Osteoblast (primary cell): ENCODE measurements around the gene ZC3H4. TPM values are rescaled to one million over a fixed set of nuclear protein-coding genes. Genes with fewer than 3 reads are reported as not detected.

ENCODE experiments used
- DNase-seq: peaks from one replicate; pipeline ENCODE4 v3.0.0; 2011; ENCODE audit warnings: low spot score, mixed read lengths; ENCODE audit not compliant: insufficient read length; ENCODE audit errors: missing footprints
- H2AFZ ChIP-seq: 2 replicates; pipeline ENCODE4 v1.6.0; 2011; ENCODE audit warnings: mild to moderate bottlenecking, low read length
- H3K27ac ChIP-seq: 2 replicates; pipeline ENCODE4 v1.5.1; 2011; ENCODE audit warnings: mild to moderate bottlenecking, low read depth, low read length, moderate library complexity
- H3K27me3 ChIP-seq: 2 replicates; pipeline ENCODE4 v1.6.0; 2012; ENCODE audit warnings: mild to moderate bottlenecking, control low read depth, inconsistent platforms, low read length, moderate library complexity; ENCODE audit not compliant: insufficient read depth
- H3K36me3 ChIP-seq: 2 replicates; pipeline ENCODE4 v1.5.1; 2011; ENCODE audit warnings: mild to moderate bottlenecking, low read length, control low read depth, moderate library complexity; ENCODE audit not compliant: insufficient read depth
- H3K4me1 ChIP-seq: 2 replicates; pipeline ENCODE4 v1.5.1; 2011; ENCODE audit warnings: mild to moderate bottlenecking, low read length, control low read depth, moderate library complexity; ENCODE audit not compliant: insufficient read depth
- H3K4me2 ChIP-seq: 2 replicates; pipeline ENCODE4 v1.6.0; 2011; ENCODE audit warnings: mild to moderate bottlenecking, low read length; ENCODE audit not compliant: insufficient read depth
- H3K4me3 ChIP-seq: fragments of 200-600 bp; sonication (generic); 3 replicates; pipeline ENCODE4 v1.5.1; 2012; ENCODE audit warnings: mild to moderate bottlenecking, low read length, inconsistent platforms; ENCODE audit not compliant: insufficient read depth
- H3K79me2 ChIP-seq: 2 replicates; pipeline ENCODE4 v1.6.0; 2012; ENCODE audit warnings: mild to moderate bottlenecking, low read length, control low read depth, inconsistent platforms; ENCODE audit not compliant: insufficient read depth
- H3K9me3 ChIP-seq: 2 replicates; pipeline ENCODE4 v1.5.1; 2011; ENCODE audit warnings: low read depth, low read length, control low read depth
- H4K20me1 ChIP-seq: 2 replicates; pipeline ENCODE4 v1.6.0; 2012; ENCODE audit warnings: mild to moderate bottlenecking, low read length, control low read depth; ENCODE audit not compliant: insufficient read depth
- CTCF ChIP-seq: IDR thresholded peaks from 2 replicates; pipeline ENCODE4 v1.5.1; 2011; ENCODE audit warnings: mild to moderate bottlenecking, low read depth, low read length, moderate library complexity; ENCODE audit errors: extremely low read depth
- total RNA-seq: library from RNA; depleted of rRNA; stranded (reverse); fragments of >200 nt; gene quantifications from 2 replicates; pipeline ENCODE4 v1.2.3, GENCODE V29; 2012

ZC3H4 gene
- total RNA-seq, 1 donor: 14.1 TPM

- Histone ChIP-seq H3K27ac (peak overlapping the region; percentile 68), H3K9me3 (no peaks in the 10 kb centered on the region), H3K27me3 (no peaks in the 10 kb centered on the region), H4K20me1 (peaks cover 25% of the 10 kb centered on the region), H3K4me3 (peak overlapping the region; percentile 93), H3K36me3 (peaks cover 14% of the 10 kb centered on the region), H3K4me2 (peak overlapping the region; percentile 88), H3K79me2 (peaks cover 44% of the 10 kb centered on the region), H2AFZ (peak overlapping the region; percentile 85), H3K4me1 (peaks cover 10% of the 10 kb centered on the region)
- TF ChIP-seq CTCF: no peak
- no peak for DNase-seq
Observed at GRCh38 chr19:47130120-47130588, 16.6 kb upstream of the ZC3H4 start.

GRCh38 chr19:47129579-47129978 is 16.0 kb upstream of the ZC3H4 start:
- Histone ChIP-seq H3K4me1 (peaks cover 6% of the 10 kb centered on the region), H4K20me1 (peaks cover 21% of the 10 kb centered on the region), H3K9me3 (no peaks in the 10 kb centered on the region), H3K79me2 (peaks cover 38% of the 10 kb centered on the region), H3K27me3 (no peaks in the 10 kb centered on the region), H3K4me2 (no peak overlapping the region), H3K36me3 (peaks cover 14% of the 10 kb centered on the region), H2AFZ (no peak overlapping the region), H3K27ac (no peak overlapping the region), H3K4me3 (no peak overlapping the region)
- TF ChIP-seq CTCF: no peak
- no peak for DNase-seq

GRCh38 chr19:47125669-47125938 is 12.0 kb upstream of the ZC3H4 start:
- Histone ChIP-seq H2AFZ (no peak overlapping the region), H3K4me1 (peaks cover 16% of the 10 kb centered on the region), H3K4me2 (no peak overlapping the region)

More at GRCh38 chr19:47125669-47125938, 12.0 kb upstream of the ZC3H4 start:
- Histone ChIP-seq H3K9me3 (no peaks in the 10 kb centered on the region), H3K36me3 (no peaks in the 10 kb centered on the region), H3K79me2 (no peaks in the 10 kb centered on the region), H3K27ac (no peak overlapping the region), H3K27me3 (no peaks in the 10 kb centered on the region), H3K4me3 (no peak overlapping the region), H4K20me1 (no peaks in the 10 kb centered on the region)
- no peak for TF ChIP-seq CTCF
- DNase-seq: no peak
